Endothelial cell of umbilical vein (primary cell): Measurements from ENCODE around the gene MISP3. TPM values are rescaled to one million over a fixed set of nuclear protein-coding genes. Genes with fewer than 3 reads are reported as not detected.

ENCODE experiments used
- BruUV-seq: library from RNA; stranded (reverse); fragments of 400-500 nt; replicated peaks from 2 replicates; lab custom pipeline; 2021; lab: Mats Ljungman, UMichigan
- CTCF ChIA-PET: fragments of 300-600, 350-600 bp; sonication (Branson Sonifier 250); formaldehyde crosslinking; loops from one replicate; lab custom pipeline; 2021; ENCODE audit warnings: antibody characterized with exemption, inconsistent platforms; lab: Charles Lee
- POLR2A ChIA-PET: fragments of 300-600, 350-600 bp; sonication (Branson Sonifier 250); formaldehyde crosslinking; loops from one replicate; lab custom pipeline; 2021; ENCODE audit warnings: antibody characterized with exemption, inconsistent platforms; lab: Charles Lee
- DNase-seq: peaks from one replicate; pipeline ENCODE4 v3.0.0-alpha.2; 2011; ENCODE audit warnings: low read depth, low spot score
- FAIRE-seq: peaks from 2 replicates; lab custom pipeline; 2011; peaks lifted over from hg19 to GRCh38; lab: Jason Lieb, UNC
- H2AFZ ChIP-seq: 2 replicates; pipeline ENCODE4 v1.6.0; 2012; ENCODE audit warnings: low read depth, low read length, control low read depth, inconsistent platforms
- H3K27ac ChIP-seq: 2 replicates; pipeline ENCODE4 v1.5.1; 2011; ENCODE audit warnings: low read depth, mild to moderate bottlenecking, control low read depth, low read length, moderate library complexity; ENCODE audit not compliant: insufficient read depth
- H3K27me3 ChIP-seq, 2 experiments: 2 replicates each; pipeline versions ENCODE4 v1.6.0 to v1.6.1; 2011; ENCODE audit warnings: low read length in 2 of 2, mixed read lengths in 1 of 2; ENCODE audit not compliant: control insufficient read depth in 2 of 2, insufficient read depth in 2 of 2
- H3K36me3 ChIP-seq, 2 experiments: 2 replicates in 1 of 2; 3 replicates in 1 of 2; pipeline ENCODE4 v1.5.1; 2011; ENCODE audit warnings: low read length in 2 of 2, mild to moderate bottlenecking in 1 of 2, moderate library complexity in 1 of 2; ENCODE audit not compliant: control insufficient read depth in 2 of 2, insufficient read depth in 2 of 2; ENCODE audit errors: extremely low read depth in 1 of 2
- H3K4me1 ChIP-seq: 3 replicates; pipeline ENCODE4 v1.5.1; 2011; ENCODE audit warnings: mild to moderate bottlenecking, low read length; ENCODE audit not compliant: control insufficient read depth, insufficient read depth; ENCODE audit errors: extremely low read depth
- H3K4me2 ChIP-seq: 2 replicates; pipeline ENCODE4 v1.6.1; 2011; ENCODE audit warnings: low read length, control low read depth, mixed read lengths; ENCODE audit not compliant: insufficient read depth
- H3K4me3 ChIP-seq, 3 experiments: fragments of 200-600 bp in 1 of 3; sonication (generic), shearing (Covaris generic) in 1 of 3; replicated peaks in 1 of 3; 2 replicates each; pipeline ENCODE4 v1.5.1; 2011 to 2016; ENCODE audit warnings: control low read depth in 3 of 3, low read length in 3 of 3, mild to moderate bottlenecking in 2 of 3, inconsistent platforms in 1 of 3, low read depth in 1 of 3, moderate library complexity in 1 of 3; ENCODE audit not compliant: insufficient read depth in 1 of 3
- H3K79me2 ChIP-seq: 2 replicates; pipeline ENCODE4 v1.6.0; 2012; ENCODE audit warnings: low read length, inconsistent platforms; ENCODE audit not compliant: control insufficient read depth, insufficient read depth
- H3K9ac ChIP-seq: replicated peaks from 2 replicates; pipeline ENCODE3; 2011; ENCODE audit warnings: low read length, control low read depth; ENCODE audit not compliant: insufficient read depth; ENCODE audit errors: extremely low read depth
- H3K9me1 ChIP-seq: replicated peaks from 3 replicates; pipeline ENCODE4 v1.6.0; 2011; ENCODE audit warnings: mild to moderate bottlenecking, low read length; ENCODE audit not compliant: control insufficient read depth, insufficient read depth; ENCODE audit errors: extremely low read depth
- H3K9me3 ChIP-seq: replicated peaks from 2 replicates; pipeline ENCODE4 v1.5.1; 2012; ENCODE audit warnings: low read length, inconsistent platforms; ENCODE audit not compliant: control insufficient read depth, insufficient read depth
- H4K20me1 ChIP-seq: replicated peaks from 2 replicates; pipeline ENCODE3; 2011; ENCODE audit warnings: mild to moderate bottlenecking, low read length; ENCODE audit not compliant: control insufficient read depth, insufficient read depth; ENCODE audit errors: extremely low read depth
- EZH2 ChIP-seq: IDR thresholded peaks from 2 replicates; pipeline ENCODE4 v1.6.1; 2012; ENCODE audit warnings: borderline replicate concordance, low read depth, mild to moderate bottlenecking, moderate library complexity, low read length, inconsistent platforms; ENCODE audit not compliant: severe bottlenecking
- FOS ChIP-seq: IDR thresholded peaks from 2 replicates; pipeline ENCODE4 v1.6.1; 2011; ENCODE audit warnings: mild to moderate bottlenecking, low read length, moderate library complexity, borderline replicate concordance; ENCODE audit not compliant: insufficient read depth
- GATA2 ChIP-seq: IDR thresholded peaks from 2 replicates; pipeline ENCODE4 v1.7.0; 2011; ENCODE audit warnings: low read depth, mild to moderate bottlenecking, moderate library complexity, mixed read lengths, low read length; ENCODE audit not compliant: insufficient read length, insufficient read depth
- JUN ChIP-seq: IDR thresholded peaks from 2 replicates; pipeline ENCODE4 v1.6.1; 2011; ENCODE audit warnings: borderline replicate concordance, low read depth; ENCODE audit not compliant: insufficient read length, insufficient read depth
- MAX ChIP-seq: IDR thresholded peaks from 2 replicates; pipeline ENCODE4 v1.6.1; 2011; ENCODE audit not compliant: insufficient read depth, insufficient read length
- MYC ChIP-seq: IDR thresholded peaks from one replicate; pipeline ENCODE4 v1.6.1; 2011; ENCODE audit warnings: mild to moderate bottlenecking, low read depth, low read length
- dilution Hi-C: fragments of 300-500 bp; cut with MboI; formaldehyde crosslinking; loops from one replicate; pipeline ENCODE4 v1.15.0; 2019; ENCODE audit warnings: low sequenced_read_pairs; ENCODE audit not compliant: extremely low pct_ligation_motif_present
- intact Hi-C: fragments of 100-400 bp; cut with micrococcal nuclease; formaldehyde crosslinking; loops from one replicate; pipeline ENCODE4 v1.10.0; 2022
- polyA plus RNA-seq, 4 experiments: library from polyadenylated mRNA; depleted of rRNA in 3 of 4; stranded (reverse) in 3 of 4; unstranded in 1 of 4; fragments of >200 nt; gene quantifications; 2 replicates each; pipeline versions ENCODE4 v1.2.1 to v1.2.3, GENCODE V29; 2011 to 2012; ENCODE audit warnings: missing spikeins in 1 of 4
- total RNA-seq: library from RNA; stranded (reverse); gene quantifications from 2 replicates; pipeline ENCODE4 v1.2.3, GENCODE V29; 2021
- TF ChIP-seq, protein P1 (sequence below), 2 donors: IDR thresholded peaks; 1 replicate in 1 of 2; 2 replicates in 1 of 2; pipeline ENCODE4 v1.5.1; 2011; ENCODE audit warnings: low read length in 2 of 2, mild to moderate bottlenecking in 2 of 2, moderate library complexity in 2 of 2, control low read depth in 1 of 2, inconsistent platforms in 1 of 2, low read depth in 1 of 2; ENCODE audit not compliant: insufficient read depth in 1 of 2; ENCODE audit errors: extremely low read depth in 1 of 2

MISP3 gene
- total and polyA plus RNA-seq, 2 donors (not counting 3 experiments of a cell fraction or from before 2014, with no cell fraction given): 0.26 to 0.31 TPM

DNA sequence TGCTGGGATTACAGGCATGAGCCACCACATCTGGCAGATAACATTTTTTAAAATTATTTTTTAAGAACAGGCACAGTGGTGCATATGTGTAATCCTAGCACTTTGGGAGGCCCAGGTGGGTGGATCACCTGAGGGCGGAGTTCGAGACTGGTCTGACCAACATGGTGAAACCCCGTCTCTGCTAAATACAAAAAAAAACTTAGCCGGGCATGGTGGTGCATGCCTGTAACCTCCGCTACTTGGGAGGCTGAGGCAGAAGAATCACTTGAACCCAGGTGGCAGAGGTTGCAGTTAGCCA, 10.1 kb upstream of the MISP3 start:
- DNase-seq (no peak), FAIRE-seq (no peak)
- Histone ChIP-seq H3K36me3 (no peaks in the 10 kb centered on the region), H2AFZ (no peak overlapping the region), H3K9me1 (no peaks in the 10 kb centered on the region), H3K4me1 (no peaks in the 10 kb centered on the region), H3K4me3 (no peak overlapping the region), H3K9me3 (no peaks in the 10 kb centered on the region), H4K20me1 (no peaks in the 10 kb centered on the region), H3K9ac (no peak overlapping the region), H3K27me3 (peaks cover 7 to 8% of the 10 kb centered on the region in 2 experiments), H3K79me2 (no peaks in the 10 kb centered on the region), H3K4me2 (no peak overlapping the region), H3K27ac (no peak overlapping the region)
- TF ChIP-seq MYC: no peak
- no peak for TF ChIP-seq EZH2
- no TSS peak for BruUV-seq
- intact Hi-C loops (no loop called here), dilution Hi-C loops (no loop called here)
- ChIA-PET POLR2A (no interaction called here), CTCF (no interaction called here)

DNA sequence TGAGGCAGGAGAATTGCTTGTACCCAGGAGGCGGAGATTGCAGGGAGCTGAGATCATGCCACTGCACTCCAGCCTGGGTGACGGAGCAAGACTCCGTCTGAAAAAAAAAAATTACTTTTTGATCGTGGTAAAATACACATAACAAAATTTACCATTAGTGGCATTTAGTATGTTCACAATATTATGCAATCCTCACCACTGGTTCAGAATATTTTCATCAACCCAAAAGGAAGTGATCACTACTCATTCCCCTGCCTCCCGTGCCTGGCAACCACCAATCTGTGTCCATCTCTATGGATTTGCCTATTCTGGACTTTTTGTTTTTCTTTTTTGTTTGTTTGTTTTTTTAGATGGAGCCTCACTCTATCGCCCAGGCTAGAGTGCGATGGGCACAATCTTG, 9.5 kb upstream of the MISP3 start:
- Histone ChIP-seq H3K4me2 (no peak overlapping the region), H2AFZ (no peak overlapping the region), H3K79me2 (no peaks in the 10 kb centered on the region), H3K27me3 (peaks cover 7 to 8% of the 10 kb centered on the region in 2 experiments), H3K4me1 (no peaks in the 10 kb centered on the region), H4K20me1 (no peaks in the 10 kb centered on the region), H3K4me3 (no peak overlapping the region), H3K9ac (no peak overlapping the region), H3K36me3 (no peaks in the 10 kb centered on the region), H3K27ac (no peak overlapping the region), H3K9me3 (no peaks in the 10 kb centered on the region), H3K9me1 (no peaks in the 10 kb centered on the region)
- intact Hi-C loops: no loop called here
- FAIRE-seq: no peak
- DNase-seq: no peak
- no TSS peak for BruUV-seq
- dilution Hi-C loops: no loop called here
- ChIA-PET POLR2A (no interaction called here), CTCF (interaction anchor here (1.0 kb wide), 1 partner anchor 10 kb away, joined by 3 read pairs; no protein-coding TSS in a partner anchor)
- TF ChIP-seq MYC (no peak), GATA2 (no peak), FOS (no peak), MAX (no peak), JUN (no peak)
- TF ChIP-seq, protein P1, sequence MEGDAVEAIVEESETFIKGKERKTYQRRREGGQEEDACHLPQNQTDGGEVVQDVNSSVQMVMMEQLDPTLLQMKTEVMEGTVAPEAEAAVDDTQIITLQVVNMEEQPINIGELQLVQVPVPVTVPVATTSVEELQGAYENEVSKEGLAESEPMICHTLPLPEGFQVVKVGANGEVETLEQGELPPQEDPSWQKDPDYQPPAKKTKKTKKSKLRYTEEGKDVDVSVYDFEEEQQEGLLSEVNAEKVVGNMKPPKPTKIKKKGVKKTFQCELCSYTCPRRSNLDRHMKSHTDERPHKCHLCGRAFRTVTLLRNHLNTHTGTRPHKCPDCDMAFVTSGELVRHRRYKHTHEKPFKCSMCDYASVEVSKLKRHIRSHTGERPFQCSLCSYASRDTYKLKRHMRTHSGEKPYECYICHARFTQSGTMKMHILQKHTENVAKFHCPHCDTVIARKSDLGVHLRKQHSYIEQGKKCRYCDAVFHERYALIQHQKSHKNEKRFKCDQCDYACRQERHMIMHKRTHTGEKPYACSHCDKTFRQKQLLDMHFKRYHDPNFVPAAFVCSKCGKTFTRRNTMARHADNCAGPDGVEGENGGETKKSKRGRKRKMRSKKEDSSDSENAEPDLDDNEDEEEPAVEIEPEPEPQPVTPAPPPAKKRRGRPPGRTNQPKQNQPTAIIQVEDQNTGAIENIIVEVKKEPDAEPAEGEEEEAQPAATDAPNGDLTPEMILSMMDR (IDR thresholded peaks at IDR 0.05; ENCODE audit: extremely low read depth in 1 of 2, insufficient read depth in 1 of 2, low read depth in 1 of 2, low read length in 2 of 2): no peak
